Mammary epithelial cell (primary cell): ENCODE measurements around the gene PTPN6.

Experiments
- CTCF ChIP-seq, 2 donors: IDR thresholded peaks in 1 of 2; conservative IDR thresholded peaks in 1 of 2; 2 replicates each; pipeline ENCODE4 v1.5.1; 2011 to 2012; ENCODE audit warnings: inconsistent platforms in 2 of 2, low read length in 2 of 2, mild to moderate bottlenecking in 2 of 2, control low read depth in 1 of 2, low read depth in 1 of 2; ENCODE audit not compliant: insufficient read depth in 1 of 2; ENCODE audit errors: extremely low read depth in 1 of 2
- EZH2 ChIP-seq: IDR thresholded peaks from 2 replicates; pipeline ENCODE4 v1.6.1; 2012; ENCODE audit warnings: low read length, inconsistent platforms, borderline replicate concordance

GRCh38 chr12:6967651-6968100, 16.5 kb downstream of the PTPN6 start:
- TF ChIP-seq CTCF (conservative IDR thresholded peaks at IDR 0.05 in 1 of 2, IDR thresholded peaks at IDR 0.05 in 1 of 2; ENCODE audit: extremely low read depth in 1 of 2, insufficient read depth in 1 of 2, low read depth in 1 of 2, low read length in 2 of 2): no peak
- no peak for TF ChIP-seq EZH2
